PFSK-1 (cell line): ENCODE measurements around the gene NEDD4L.

Source experiments
- FOXP2 ChIP-seq: optimal IDR thresholded peaks from 2 replicates; pipeline ENCODE3; 2011; ENCODE audit warnings: borderline replicate concordance, control low read depth, inconsistent platforms; ENCODE audit not compliant: insufficient read depth; ENCODE audit errors: extremely low read length, extremely low read depth
- POLR2AphosphoS5 ChIP-seq: IDR thresholded peaks from 2 replicates; pipeline ENCODE4 v1.6.1; 2012; ENCODE audit warnings: low read depth, mild to moderate bottlenecking, control low read depth, low read length, moderate library complexity
- SIN3A ChIP-seq: IDR thresholded peaks from 2 replicates; pipeline ENCODE4 v1.6.1; 2012; ENCODE audit warnings: mild to moderate bottlenecking, low read length, moderate library complexity, borderline replicate concordance; ENCODE audit not compliant: insufficient read depth
- TAF1 ChIP-seq: IDR thresholded peaks from 2 replicates; pipeline ENCODE4 v1.6.1; 2012; ENCODE audit warnings: low read length, control low read depth, borderline replicate concordance; ENCODE audit not compliant: insufficient read depth
- TF ChIP-seq, protein P1 (sequence below), 2 experiments: IDR thresholded peaks; 2 replicates each; pipeline versions ENCODE4 v1.6.1 to v1.8.0; 2011 to 2012; ENCODE audit warnings: low read depth in 2 of 2, low read length in 2 of 2, control low read depth in 1 of 2, inconsistent platforms in 1 of 2, mild to moderate bottlenecking in 1 of 2, moderate library complexity in 1 of 2; ENCODE audit not compliant: insufficient read depth in 1 of 2

The NEDD4L gene

GRCh38 chr18:58077329-58077728, 33.3 kb downstream of the NEDD4L start:
- no peak for TF ChIP-seq FOXP2
- no peak for TF ChIP-seq POLR2AphosphoS5
- no peak for TF ChIP-seq TAF1
- no peak for TF ChIP-seq SIN3A
- TF ChIP-seq, protein P1, sequence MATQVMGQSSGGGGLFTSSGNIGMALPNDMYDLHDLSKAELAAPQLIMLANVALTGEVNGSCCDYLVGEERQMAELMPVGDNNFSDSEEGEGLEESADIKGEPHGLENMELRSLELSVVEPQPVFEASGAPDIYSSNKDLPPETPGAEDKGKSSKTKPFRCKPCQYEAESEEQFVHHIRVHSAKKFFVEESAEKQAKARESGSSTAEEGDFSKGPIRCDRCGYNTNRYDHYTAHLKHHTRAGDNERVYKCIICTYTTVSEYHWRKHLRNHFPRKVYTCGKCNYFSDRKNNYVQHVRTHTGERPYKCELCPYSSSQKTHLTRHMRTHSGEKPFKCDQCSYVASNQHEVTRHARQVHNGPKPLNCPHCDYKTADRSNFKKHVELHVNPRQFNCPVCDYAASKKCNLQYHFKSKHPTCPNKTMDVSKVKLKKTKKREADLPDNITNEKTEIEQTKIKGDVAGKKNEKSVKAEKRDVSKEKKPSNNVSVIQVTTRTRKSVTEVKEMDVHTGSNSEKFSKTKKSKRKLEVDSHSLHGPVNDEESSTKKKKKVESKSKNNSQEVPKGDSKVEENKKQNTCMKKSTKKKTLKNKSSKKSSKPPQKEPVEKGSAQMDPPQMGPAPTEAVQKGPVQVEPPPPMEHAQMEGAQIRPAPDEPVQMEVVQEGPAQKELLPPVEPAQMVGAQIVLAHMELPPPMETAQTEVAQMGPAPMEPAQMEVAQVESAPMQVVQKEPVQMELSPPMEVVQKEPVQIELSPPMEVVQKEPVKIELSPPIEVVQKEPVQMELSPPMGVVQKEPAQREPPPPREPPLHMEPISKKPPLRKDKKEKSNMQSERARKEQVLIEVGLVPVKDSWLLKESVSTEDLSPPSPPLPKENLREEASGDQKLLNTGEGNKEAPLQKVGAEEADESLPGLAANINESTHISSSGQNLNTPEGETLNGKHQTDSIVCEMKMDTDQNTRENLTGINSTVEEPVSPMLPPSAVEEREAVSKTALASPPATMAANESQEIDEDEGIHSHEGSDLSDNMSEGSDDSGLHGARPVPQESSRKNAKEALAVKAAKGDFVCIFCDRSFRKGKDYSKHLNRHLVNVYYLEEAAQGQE (IDR thresholded peaks at IDR 0.05; ENCODE audit: insufficient read depth in 1 of 2, low read depth in 2 of 2, low read length in 2 of 2): no peak

- TF ChIP-seq TAF1 (no peak), SIN3A (no peak)
- TF ChIP-seq, protein P1 (IDR thresholded peaks at IDR 0.05; ENCODE audit: insufficient read depth in 1 of 2, low read depth in 2 of 2, low read length in 2 of 2): no peak
Measured at GRCh38 chr18:58078889-58079573, 35.0 kb downstream of the NEDD4L start.

- TF ChIP-seq SIN3A: no peak
- no peak for TF ChIP-seq POLR2AphosphoS5
- TF ChIP-seq, protein P1 (IDR thresholded peaks at IDR 0.05; ENCODE audit: insufficient read depth in 1 of 2, low read depth in 2 of 2, low read length in 2 of 2): no peak
- no peak for TF ChIP-seq TAF1
- TF ChIP-seq FOXP2: no peak
Measured at GRCh38 chr18:58080451-58080850, 36.4 kb downstream of the NEDD4L start.

DNA sequence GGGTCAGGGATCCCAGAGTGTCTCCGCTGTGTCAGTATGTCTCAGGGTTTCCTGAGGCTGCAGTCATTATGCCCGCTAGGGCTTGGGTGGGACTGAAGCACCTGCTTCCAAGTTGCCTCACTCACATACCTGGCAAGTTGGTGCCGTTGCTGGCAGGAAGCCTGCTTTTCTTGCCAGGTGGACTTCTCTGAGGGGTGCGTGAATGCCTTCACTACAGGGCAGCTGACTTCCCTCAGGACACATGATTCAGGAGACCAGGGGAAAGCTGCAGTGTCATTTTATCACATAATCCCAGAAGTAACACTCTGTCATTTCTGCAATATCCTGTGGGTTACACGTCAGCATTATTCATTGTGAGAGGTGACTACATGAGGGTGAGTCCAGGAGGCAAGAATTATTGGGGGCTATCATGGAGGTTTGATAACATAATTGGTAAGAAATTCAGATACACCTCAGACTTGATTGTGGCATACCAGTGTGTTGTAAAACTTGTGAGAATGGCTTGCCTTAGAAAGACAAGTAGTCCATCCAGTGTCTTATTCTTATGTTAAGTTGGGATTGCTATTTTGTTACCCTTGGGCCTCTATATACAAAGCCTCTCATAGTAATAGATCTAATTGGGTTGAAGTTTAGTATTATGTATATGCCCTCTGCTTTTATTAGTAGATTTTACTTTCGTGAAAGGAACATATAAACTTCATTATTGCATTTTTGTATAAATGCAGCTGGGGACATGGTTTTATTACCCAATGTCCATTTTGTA, 44.1 kb downstream of the NEDD4L start:
- TF ChIP-seq SIN3A (no peak), POLR2AphosphoS5 (no peak)

GRCh38 chr18:58088691-58089065, 44.7 kb downstream of the NEDD4L start:
- TF ChIP-seq SIN3A: no peak

- no peak for TF ChIP-seq SIN3A
- TF ChIP-seq FOXP2: no peak
- TF ChIP-seq TAF1: no peak
- TF ChIP-seq, protein P1 (IDR thresholded peaks at IDR 0.05; ENCODE audit: insufficient read depth in 1 of 2, low read depth in 2 of 2, low read length in 2 of 2): no peak
- TF ChIP-seq POLR2AphosphoS5: no peak
Measured at GRCh38 chr18:58091099-58091611, 47.1 kb downstream of the NEDD4L start.
